NCI-H2081 treated with DMSO at 0.1 percent for 48 hours (cell line): Measurements from ENCODE around the gene ADGRD1.
"Not testable (repeated sequence)": the region's sequence is repeated elsewhere in the genome, so short reads cannot be mapped to it uniquely, and the experiment has no call there.

Experiments used
- DNase-seq: peaks from one replicate; lab custom pipeline; 2025; lab: John Stamatoyannopoulos, UW

ADGRD1 gene

DNA sequence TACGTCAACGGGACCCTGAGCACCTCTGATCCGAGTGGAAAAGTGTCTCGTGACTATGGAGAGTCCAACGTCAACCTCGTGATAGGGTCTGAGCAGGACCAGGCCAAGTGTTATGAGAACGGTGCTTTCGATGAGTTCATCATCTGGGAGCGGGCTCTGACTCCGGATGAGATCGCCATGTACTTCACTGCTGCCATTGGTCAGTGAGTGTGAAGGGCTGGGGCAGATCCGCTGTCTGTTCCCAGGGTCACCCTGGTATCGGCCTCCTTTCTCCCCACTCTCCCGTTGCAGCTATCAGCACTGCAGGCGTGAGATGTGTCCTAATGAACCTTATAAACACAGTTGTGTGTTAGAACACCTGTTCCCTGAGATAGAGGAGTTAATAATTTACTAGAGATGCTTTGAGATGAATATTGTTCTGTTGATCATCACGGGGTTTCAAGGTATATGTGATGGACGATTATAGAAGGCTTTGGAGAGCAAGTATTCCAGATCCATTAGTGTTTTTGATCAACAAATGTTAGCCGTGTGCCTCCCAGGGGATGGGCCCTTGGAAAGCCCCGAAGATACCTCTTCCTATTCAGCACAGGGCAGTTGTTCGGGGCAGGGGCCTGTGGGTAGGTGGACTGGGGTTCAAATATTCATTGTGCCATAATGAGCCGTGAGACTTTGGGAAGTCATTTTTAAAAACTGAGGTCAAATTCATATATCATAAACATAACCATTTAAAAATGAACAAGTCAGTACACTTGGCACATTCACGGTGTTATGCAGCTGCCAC lies 33.6 kb downstream of the ADGRD1 start:
- no peak for DNase-seq

DNA sequence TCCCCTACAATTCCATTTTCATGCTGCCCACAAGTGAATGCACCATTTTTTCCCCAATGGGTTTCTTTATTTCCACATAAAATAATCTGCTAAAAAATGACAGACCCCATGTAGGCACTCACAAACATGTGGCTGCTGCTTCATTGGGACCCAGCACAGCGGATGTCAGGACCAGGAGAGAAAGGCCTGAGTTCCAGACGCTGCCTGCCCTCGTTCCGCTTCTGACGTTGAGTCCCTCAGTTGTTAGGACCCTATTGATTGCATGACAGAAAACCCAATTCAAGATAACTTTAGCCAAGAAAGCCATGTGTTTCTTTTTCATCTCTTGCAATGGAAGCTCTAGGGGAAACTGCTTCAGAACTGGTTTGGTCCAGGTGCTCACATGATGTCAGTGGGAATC lies 34.6 kb downstream of the ADGRD1 start:
- DNase-seq: no peak

DNA sequence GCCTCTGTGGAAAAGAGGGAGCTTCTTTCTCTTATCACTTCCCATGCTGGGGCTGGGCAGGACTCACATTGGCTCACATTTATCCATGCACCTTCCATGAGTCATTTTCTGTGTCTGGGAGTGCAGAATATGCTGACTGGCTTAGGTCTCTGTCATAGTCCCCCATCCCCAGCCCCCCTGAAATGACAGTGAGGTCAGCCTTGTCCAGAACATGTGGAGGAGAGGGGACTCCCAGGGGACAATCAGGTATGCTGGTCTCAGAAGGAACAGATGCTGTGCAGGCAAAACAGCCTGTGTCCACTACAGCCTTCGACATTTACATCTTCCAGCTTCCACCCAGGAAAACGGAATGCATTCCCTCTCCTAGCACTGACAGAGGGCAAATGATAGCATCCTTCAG lies 35.0 kb downstream of the ADGRD1 start:
- DNase-seq: no peak

DNA sequence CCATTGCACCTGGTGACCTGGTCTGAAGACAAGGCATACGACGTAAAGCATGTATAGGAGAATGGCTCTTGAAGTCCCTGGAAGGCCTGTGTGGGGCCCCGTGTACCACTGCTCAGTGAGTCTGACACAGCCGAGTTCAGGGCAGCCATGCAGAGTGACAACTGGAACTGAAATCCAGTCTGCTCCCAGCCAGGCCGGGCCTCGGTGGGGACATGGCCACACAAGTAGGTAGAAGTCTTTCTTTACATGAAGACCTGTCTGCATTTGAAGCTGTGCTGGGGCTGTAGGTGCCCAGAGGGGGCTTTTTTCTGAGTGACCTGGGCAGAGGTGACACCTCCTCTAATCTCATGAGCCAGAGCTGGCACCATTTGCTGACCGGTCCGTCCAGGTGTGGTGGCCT lies 35.7 kb downstream of the ADGRD1 start:
- DNase-seq: no peak

DNA sequence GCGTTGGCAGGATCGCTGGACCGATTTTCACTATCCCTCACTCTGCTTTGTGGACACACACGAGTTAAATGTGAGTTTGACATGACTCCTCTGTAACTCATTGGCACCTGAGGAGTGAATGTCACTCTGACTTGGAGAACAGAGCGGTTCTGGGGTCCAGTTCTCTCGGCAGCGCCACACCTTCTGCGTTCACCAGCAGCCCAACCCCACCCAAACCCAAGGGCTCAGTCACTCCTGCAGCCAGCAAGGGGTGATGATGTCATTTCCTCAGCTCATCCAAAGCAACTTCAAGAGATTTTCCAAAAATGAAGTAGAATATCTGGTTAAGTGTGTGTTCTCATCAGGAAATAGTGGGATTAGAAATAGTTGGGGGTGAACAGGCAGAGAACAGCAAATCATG lies 36.3 kb downstream of the ADGRD1 start:
- DNase-seq: no peak

DNA sequence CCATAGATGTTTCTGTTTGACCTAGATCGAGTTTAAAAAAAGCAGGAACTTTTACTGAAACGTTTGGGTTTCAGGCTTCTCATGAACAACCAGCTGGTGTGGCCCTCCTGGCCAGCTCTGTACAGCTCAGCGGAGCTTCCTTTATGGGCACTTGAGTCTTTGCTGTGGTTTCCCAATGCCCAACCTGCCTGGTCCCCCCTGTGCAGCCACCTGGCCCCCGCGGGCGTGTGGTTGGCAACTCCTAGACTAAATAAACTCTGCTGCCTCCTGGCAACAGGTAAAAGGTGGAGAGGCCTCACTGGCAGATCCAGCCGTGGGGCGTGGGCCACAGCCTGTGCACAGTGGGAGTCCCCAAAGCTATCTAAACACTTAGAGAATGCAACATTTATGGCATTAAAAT lies 38.7 kb downstream of the ADGRD1 start:
- no peak for DNase-seq

DNA sequence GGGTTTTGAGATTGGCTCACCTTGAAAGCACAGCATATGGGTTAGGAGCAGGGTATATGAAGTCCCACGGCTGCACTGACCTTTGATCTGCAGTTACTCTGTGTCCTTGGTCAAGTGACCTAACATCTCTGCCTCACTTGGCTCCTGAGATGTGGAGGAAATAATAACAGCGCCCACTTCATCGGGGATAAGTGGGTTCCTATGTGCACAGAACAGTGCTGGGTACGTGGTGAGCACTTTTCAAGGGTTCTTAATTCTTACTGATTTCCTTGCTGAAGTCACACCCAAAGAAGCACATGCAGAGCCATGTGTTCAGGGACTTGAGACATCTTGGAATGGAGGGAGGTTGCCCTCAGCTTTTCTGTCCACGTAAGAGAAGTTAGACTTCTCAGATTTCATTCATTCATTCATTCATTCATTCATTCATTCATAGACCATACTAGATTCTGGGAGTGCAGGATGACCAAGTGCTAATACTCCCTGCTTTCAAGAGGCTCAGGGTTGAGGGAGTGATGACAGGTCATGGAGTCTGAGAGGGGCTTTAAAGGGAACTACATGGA lies 39.4 kb downstream of the ADGRD1 start:
- no peak for DNase-seq

DNA sequence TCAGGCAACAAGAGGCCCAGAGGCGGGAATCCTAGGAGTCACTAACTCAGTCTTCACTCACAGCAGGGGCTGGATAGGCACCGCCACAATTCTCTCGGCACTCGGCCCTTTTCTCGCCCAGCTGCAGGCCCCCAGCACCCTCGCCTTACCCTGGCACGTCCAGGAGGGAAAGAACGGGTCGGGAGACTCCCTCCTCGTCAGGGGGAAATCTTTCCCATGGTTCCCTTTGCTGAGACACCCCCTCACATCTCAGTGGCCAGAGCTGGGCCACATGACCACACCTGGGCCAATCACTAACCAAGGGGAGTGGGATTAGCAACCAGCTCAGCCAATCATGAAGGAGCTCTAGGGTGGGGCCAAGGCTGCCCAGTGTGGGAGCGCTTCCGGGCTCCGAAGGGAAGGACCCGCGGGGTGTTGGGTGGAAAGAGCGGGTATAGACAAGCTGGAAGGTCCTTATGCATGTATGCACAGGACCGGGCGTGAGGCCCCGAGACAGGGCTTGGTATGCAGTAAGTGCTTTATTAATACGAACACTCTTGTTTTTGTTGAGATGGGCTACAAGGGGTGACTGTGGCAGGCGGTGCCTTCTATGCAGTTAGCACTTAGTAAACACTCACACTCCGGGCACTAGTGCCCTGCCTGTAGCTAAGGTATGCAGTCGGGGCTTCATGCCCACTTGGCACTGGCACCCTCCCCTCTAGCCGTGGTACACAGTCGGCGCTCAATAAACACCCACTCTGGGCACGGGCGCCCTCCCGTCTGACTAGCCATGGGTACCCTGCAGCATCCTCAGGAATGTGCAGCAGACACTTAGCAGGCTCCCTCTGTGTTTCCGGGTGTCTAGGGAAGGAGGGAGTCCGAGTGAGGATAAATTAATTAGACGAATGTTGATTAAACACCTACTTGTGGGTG lies 40.3 kb downstream of the ADGRD1 start:
- no peak for DNase-seq

DNA sequence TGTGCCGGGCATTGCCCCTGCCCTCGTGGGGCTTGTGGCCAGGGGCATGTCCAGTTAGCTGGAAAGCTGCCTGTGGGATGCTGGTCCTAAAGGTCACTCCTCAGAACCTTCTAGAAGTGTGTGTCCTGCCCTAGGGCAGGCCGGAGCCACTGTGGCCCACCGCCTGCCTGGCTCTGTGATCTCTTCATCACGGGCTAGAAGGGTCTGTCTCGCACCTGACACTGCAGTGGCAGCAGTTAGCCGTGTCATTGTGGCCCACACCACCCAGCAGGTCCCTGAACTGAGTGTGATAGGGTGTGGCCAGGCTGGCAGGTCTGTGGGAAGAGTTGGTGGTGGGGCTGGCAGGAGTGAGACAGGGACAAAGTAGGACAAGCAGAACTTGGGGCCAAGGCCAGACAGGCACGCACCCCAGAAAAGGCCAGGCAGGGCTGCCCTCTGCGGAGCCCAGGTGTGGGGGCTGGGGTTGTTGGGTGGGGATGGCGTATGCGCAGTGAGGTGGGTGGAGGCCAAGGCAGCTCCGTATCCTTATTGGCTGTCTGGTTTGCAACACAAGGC lies 41.2 kb downstream of the ADGRD1 start:
- DNase-seq: no peak

DNA sequence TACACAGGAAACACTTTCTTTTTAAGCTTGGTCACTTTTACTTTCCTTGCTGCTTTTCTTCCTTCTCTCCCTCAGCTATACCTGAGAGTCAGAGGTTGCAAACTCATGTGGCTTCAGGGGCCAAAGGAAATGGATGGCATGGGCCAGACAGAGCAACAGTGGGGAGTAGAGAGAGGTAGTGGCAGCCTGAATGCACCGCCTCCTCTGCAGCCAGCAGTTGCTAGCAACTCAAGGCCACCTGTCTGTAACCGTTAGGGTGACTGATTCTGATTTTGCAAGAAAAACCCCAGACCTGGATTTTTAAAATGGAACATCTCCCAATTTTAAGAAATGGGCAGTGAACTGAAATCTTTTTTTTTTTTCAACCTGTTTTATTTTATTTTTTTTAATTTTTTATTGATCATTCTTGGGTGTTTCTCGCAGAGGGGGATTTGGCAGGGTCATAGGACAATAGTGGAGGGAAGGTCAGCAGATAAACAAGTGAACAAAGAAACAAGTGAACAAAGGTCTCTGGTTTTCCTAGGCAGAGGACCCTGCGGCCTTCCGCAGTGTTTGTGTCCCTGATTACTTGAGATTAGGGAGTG lies 41.8 kb downstream of the ADGRD1 start:
- not testable (repeated sequence) for DNase-seq

DNA sequence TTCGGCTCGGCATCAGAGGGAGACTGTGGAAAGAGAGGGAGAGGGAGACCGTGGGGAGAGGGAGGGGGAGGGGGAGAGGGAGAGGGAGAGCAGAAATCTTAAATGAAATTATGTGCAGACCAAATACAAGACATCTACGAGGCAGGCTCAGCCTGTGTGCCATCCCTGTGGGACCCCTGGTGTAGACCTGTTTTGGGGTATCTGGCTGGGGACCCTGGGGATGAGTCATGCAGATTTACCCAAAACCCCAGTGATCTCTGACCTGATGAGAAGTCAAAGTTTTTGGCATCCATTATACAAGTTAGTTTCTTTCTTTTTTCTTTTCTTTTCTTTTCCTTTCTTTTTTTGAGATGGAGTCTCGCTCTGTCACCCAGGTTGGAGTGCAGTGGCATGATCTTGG lies 44.4 kb downstream of the ADGRD1 start:
- DNase-seq: no peak

DNA sequence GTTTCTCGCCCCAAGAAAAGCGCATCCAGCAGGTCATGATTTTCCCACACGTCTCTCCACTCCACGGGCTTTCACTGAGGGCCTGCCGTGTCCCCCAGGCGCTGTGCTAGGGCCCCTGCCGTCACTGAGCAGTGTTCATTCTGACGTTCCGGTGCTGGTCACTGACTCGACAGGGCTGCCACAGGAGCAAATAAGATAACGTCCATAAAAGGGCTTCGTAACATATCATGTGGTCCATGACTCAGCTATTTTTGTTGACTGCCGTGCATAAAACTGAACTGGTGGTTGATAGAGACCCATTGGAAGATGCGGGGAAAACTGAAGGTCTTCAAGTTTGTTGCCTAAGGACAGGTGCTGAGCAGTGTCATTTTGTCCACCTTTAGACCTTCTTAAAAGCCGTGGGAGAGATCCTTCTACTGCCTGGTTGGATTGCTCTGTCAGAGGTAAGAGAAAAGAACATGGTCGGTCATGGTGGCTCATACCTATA lies 46.3 kb downstream of the ADGRD1 start:
- DNase-seq: no peak

DNA sequence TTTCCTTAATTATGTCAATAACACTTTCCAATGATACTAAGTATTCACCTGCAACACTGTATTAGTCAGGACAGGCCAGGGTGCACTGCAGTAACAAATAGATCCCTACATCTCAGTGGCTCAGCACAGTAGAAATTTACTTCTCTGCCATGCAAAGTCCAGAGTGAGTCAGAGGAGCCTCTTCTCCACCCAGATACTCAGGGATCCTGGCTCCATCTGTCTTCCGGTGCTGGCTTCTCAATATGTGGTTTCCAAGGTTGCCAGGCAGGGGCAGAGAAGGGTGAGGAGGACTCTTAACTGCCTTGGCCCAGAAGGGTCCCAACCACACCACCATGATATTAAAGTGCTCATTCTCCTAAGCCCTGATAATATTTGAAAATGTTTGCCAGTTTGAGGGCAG lies 47.8 kb downstream of the ADGRD1 start:
- no peak for DNase-seq

DNA sequence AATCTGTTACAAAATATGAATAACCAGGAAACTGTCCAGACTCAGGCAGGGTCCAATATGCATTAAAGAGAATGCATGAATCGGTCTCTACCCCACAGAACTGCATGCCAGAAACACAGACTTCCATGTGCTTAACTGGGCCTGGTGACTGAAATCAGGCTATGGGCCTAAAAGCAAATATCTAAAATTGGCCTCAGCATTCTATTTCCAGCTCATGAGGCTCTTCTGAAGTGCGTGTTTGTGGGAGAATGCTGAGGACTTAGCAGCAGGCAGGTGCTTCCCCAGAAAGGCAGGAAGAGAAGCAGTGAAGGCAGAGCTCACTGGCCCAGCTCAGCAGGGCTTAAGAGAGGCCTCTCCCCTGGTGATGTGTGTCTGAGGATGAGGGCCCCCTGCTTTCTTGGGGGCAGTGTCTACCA lies 48.5 kb downstream of the ADGRD1 start:
- no peak for DNase-seq

DNA sequence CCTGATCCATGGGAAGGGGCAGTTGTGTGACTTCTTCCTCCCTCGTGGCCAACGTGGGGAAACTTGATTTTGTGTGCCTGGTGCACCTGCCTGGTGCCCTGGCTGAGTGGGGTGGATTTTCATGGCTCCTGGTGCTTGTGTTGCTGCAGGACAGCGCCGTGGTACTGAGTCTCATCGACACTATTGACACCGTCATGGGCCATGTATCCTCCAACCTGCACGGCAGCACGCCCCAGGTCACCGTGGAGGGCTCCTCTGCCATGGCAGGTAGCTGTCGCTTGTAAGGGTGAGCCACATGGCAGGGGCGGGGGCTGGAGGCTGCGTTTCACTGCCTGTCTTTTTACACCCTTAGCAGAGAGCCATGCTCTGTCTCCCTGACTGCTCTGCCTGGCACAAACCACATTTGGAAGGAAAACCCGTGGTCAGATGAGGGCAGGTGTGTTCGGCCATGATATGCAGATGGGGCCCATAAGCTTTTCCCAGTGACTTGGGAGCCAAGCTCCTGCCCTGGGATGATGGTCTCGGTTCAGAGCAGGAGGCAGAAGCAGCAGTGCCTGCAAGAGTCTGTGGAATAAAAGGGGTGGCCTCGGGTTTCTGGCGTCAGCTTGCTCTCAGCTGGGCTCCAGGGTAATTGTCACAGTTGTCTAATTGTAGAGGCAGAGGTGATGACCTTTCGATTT lies 49.5 kb downstream of the ADGRD1 start:
- no peak for DNase-seq

DNA sequence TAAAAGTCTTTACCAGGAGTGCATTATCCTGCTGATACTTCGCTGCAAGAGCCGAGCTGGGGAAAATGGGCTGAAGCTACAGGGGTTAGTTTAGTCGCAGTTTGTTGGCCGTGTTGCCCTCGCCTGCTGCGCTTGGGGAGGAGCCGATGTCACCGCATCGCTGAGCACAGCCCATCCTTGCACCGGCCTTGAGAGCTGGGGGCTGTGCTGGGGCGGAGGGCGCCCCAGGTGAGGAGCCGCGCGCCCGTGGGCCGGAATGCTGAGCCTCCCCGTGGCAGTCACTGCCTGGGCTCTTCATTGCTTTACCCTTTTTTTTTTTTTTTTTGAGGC lies 50.0 kb downstream of the ADGRD1 start:
- no peak for DNase-seq

DNA sequence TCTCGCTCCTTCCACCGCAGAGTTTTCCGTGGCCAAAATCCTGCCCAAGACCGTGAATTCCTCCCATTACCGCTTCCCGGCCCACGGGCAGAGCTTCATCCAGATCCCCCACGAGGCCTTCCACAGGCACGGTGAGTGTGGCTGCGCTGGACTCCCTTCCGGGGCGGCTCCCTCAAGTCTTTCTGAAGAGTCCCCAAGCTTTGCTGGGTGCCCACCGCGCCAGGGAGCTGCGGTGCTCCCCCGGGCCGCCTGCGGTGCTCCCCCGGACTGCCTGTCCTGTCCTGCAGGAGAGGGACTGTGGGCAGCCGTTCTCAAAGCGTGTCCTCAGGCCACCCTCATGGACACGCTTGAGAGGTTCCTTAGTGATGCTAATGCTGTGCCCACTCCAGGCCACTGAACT lies 50.5 kb downstream of the ADGRD1 start:
- no peak for DNase-seq

DNA sequence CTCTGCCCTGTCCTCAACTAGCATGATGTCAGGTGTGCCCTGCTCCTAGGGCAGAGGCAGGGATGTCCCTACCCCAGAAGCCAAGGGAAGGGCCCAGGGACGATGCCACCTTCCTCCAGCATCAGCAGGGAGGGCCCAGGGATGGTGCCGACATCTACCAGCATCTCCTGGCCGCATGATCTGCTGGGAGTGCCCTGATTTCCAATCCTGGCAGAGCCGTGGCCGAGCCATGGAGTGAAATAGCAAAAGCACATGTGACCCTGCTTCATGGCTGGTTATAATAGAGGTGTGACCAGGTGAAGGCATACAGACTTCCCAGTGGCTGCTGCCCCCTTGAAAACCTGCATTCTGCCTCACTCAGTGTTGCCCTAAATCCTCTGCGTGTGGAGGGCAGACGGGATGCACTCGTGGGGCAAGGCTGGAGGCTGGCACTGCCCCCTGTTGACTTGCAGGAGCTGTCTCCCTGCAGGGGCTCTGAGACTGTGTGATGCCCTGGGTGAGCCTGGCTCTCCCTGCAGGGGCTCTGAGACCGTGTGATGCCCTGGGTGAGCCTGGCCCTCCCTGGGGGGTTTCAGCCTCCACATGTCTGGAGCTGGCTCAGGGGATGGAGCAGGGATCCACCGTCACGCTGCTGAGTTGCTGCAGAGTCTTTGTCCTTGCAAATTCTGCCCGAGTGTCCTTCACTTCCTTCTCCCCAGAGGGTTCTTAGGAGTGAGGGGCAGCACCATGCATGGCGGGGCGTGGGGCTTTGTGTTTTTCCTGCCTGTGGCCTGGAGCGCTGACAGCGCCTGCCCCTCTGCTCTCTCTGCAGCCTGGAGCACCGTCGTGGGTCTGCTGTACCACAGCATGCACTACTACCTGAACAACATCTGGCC lies 51.7 kb downstream of the ADGRD1 start:
- no peak for DNase-seq

DNA sequence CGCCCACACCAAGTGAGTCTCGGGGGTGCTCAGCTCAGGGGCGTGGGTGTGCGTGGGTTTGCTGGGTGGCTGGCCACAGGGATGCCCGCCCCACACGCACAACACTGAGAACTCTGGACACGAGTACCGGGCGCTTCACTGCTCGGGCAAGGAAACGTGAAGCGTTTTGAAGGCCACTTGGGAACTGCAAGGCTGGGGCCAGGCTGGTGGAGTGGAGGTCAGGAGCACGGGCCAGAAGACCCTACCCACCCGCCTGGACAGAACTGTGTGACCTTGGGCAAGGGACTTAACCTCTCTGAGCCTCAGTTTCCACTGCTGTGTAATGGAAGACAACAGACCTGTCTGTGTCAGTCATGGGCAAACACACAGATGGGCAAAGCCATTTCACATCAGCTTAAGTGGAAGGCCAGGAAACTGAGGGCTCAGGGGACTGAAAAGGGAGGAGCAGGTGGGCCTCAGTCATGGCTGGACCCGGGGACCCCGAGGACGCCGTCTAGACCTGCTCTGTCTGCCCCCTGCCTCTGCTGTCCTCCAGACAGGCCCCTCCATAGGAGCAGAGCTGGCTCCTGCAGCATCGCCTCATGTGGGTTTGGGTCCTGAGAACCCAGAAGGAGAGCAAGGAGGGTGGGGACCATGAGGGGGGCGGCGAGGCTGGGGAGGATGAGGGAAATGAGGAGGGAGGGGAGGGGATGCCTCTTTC lies 52.5 kb downstream of the ADGRD1 start:
- DNase-seq: no peak
